ENCODE measurements around the gene NECTIN2.
"Not testable (repeated sequence)": the region's sequence is repeated elsewhere in the genome, so short reads cannot be mapped to it uniquely, and the experiment has no call there.

The NECTIN2 gene

DNA sequence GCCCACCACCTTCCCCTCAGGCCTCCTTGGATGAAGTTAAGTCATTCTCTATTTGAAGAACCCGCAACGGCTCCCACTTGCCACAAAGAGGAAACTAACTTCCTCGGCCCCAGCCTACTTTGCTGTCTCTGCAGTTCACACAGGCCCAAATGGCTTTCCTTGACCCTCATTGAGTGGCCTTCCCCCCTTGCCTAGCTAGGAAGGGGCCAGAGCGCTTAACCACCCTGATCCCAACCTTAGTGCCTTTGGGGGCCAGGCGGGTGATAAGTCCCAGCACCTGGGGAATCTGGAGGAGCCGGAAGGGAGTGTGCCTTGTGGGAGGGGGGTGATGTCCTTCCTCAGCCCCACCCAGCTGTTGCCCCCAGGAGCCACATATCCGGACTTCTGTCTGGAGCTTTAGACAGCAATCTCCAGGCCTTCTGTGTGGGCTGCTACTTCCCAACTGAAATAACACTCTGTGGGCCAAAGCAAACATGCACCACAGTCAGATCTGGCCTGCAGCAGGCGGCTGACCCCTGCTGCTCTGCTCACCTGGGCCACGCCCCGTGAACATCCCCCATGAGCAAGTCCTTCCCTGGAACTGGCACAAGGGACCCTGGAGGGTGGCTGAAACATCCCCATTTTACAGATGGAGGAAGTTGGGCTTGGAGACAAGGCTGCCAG, 10.5 kb downstream of the NECTIN2 start:
- H3K9me3 ChIP-seq (ENCODE audit: control insufficient read depth, low read length): no peaks in the 10 kb centered on the region
- H3K4me3 ChIP-seq (ENCODE audit: low read depth, low read length): no peak overlapping the region
- H3K27me3 ChIP-seq (ENCODE audit: control insufficient read depth, insufficient read depth, low read length): no peaks in the 10 kb centered on the region
- H3K9ac ChIP-seq: no peak overlapping the region
- no peak overlapping the region for H2AFZ ChIP-seq
- H3K4me2 ChIP-seq (ENCODE audit: low read length): no peak overlapping the region
- peaks cover 48% of the 10 kb centered on the region for H3K79me2 ChIP-seq
- H3K36me3 ChIP-seq (ENCODE audit: control insufficient read depth, insufficient read depth, low read length): no peaks in the 10 kb centered on the region
- H3K4me1 ChIP-seq: peaks cover 12% of the 10 kb centered on the region
- H3K27ac ChIP-seq: peak overlapping the region; percentile 39
- TF ChIP-seq, protein P1, sequence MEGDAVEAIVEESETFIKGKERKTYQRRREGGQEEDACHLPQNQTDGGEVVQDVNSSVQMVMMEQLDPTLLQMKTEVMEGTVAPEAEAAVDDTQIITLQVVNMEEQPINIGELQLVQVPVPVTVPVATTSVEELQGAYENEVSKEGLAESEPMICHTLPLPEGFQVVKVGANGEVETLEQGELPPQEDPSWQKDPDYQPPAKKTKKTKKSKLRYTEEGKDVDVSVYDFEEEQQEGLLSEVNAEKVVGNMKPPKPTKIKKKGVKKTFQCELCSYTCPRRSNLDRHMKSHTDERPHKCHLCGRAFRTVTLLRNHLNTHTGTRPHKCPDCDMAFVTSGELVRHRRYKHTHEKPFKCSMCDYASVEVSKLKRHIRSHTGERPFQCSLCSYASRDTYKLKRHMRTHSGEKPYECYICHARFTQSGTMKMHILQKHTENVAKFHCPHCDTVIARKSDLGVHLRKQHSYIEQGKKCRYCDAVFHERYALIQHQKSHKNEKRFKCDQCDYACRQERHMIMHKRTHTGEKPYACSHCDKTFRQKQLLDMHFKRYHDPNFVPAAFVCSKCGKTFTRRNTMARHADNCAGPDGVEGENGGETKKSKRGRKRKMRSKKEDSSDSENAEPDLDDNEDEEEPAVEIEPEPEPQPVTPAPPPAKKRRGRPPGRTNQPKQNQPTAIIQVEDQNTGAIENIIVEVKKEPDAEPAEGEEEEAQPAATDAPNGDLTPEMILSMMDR (IDR thresholded peaks at IDR 0.05): no peak

DNA sequence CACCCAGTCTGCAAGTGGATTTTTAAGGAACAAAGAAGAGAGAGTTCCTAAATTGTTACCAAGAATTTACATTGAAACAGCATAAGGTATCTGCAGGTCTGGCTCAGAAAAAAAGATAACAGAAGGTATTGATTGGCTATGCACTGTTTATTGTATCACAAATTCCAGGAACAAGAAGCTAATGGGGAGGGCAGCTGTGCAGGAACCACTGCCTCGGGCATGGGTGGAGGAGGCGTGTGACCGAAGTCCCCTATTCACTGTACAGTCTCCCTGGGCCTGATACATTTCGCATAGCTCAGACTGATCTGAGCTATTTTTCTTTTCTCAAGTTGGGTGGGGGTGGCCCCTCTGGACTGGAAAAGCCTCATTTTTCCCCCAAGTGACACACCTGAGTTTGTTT, 11.7 kb downstream of the NECTIN2 start:
- H3K36me3 ChIP-seq (ENCODE audit: control insufficient read depth, insufficient read depth, low read length): no peaks in the 10 kb centered on the region
- H2AFZ ChIP-seq: no peak overlapping the region
- no peaks in the 10 kb centered on the region for H3K9me3 ChIP-seq (ENCODE audit: control insufficient read depth, low read length)
- H3K4me1 ChIP-seq: peaks cover 12% of the 10 kb centered on the region
- H3K27me3 ChIP-seq (ENCODE audit: control insufficient read depth, insufficient read depth, low read length): no peaks in the 10 kb centered on the region
- no peak overlapping the region for H3K9ac ChIP-seq
- H3K79me2 ChIP-seq: peaks cover 41% of the 10 kb centered on the region
- H3K4me3 ChIP-seq (ENCODE audit: low read depth, low read length): no peak overlapping the region
- no peak overlapping the region for H3K27ac ChIP-seq
- TF ChIP-seq, protein P1 (IDR thresholded peaks at IDR 0.05): no peak
- no peak overlapping the region for H3K4me2 ChIP-seq (ENCODE audit: low read length)

DNA sequence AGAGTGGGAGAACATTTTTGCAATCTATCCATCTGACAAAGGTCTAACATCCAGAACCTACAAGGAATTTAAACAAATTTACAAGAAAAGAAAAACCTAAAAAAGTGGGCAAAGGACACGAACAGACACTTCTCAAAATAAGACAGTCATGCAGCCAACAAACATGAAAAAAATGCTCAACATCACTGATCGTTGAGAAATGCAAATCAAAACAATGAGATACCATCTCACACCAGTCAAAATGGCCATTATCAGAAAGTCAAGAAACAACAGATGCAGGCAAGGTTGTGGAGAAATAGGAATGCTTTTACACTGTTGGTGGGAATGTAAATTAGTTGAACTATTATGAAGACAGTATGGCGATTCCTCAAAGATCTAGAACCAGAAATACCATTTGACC, 15.5 kb downstream of the NECTIN2 start:
- Histone ChIP-seq H3K4me2 (ENCODE audit: low read length) (peak overlapping the region; percentile 53), H3K79me2 (peaks cover 35% of the 10 kb centered on the region), H3K4me3 (ENCODE audit: low read depth, low read length) (peak overlapping the region; percentile 3)
- not testable (repeated sequence) for H2AFZ ChIP-seq; H3K36me3 ChIP-seq (ENCODE audit: control insufficient read depth, insufficient read depth, low read length); H3K9ac ChIP-seq; H3K27ac ChIP-seq; H3K4me1 ChIP-seq; H3K27me3 ChIP-seq (ENCODE audit: control insufficient read depth, insufficient read depth, low read length); H3K9me3 ChIP-seq (ENCODE audit: control insufficient read depth, low read length)

- H3K36me3 ChIP-seq (ENCODE audit: control insufficient read depth, insufficient read depth, low read length): no peaks in the 10 kb centered on the region
- no peak overlapping the region for H3K4me2 ChIP-seq (ENCODE audit: low read length)
- H3K27ac ChIP-seq: no peak overlapping the region
- H3K79me2 ChIP-seq: peaks cover 30% of the 10 kb centered on the region
- H3K4me1 ChIP-seq: peaks cover 8% of the 10 kb centered on the region
- no peaks in the 10 kb centered on the region for H3K27me3 ChIP-seq (ENCODE audit: control insufficient read depth, insufficient read depth, low read length)
- no peak overlapping the region for H2AFZ ChIP-seq
- H3K9me3 ChIP-seq (ENCODE audit: control insufficient read depth, low read length): no peaks in the 10 kb centered on the region
- H3K4me3 ChIP-seq (ENCODE audit: low read depth, low read length): no peak overlapping the region
- no peak overlapping the region for H3K9ac ChIP-seq
- TF ChIP-seq, protein P1 (IDR thresholded peaks at IDR 0.05): no peak
Observed at GRCh38 chr19:44863990-44864389, 17.9 kb downstream of the NECTIN2 start.

GRCh38 chr19:44865196-44865767, 19.2 kb downstream of the NECTIN2 start:
- Histone ChIP-seq H3K4me2 (ENCODE audit: low read length) (no peak overlapping the region), H3K27me3 (ENCODE audit: control insufficient read depth, insufficient read depth, low read length) (no peaks in the 10 kb centered on the region), H3K9me3 (ENCODE audit: control insufficient read depth, low read length) (no peaks in the 10 kb centered on the region), H2AFZ (no peak overlapping the region), H3K36me3 (ENCODE audit: control insufficient read depth, insufficient read depth, low read length) (no peaks in the 10 kb centered on the region), H3K4me3 (ENCODE audit: low read depth, low read length) (no peak overlapping the region), H3K9ac (no peak overlapping the region), H3K4me1 (peaks cover 8% of the 10 kb centered on the region), H3K27ac (no peak overlapping the region), H3K79me2 (peaks cover 25% of the 10 kb centered on the region)
- TF ChIP-seq, protein P1 (IDR thresholded peaks at IDR 0.05): no peak

All from parathyroid adenoma (tissue), 2 donors.